DOHH2 (cell line): ENCODE results near the gene RNASE12.

ENCODE experiments used
- H3F3A ChIP-seq: fragments of 200-600 bp; sonication (generic), shearing (Covaris generic); 2 replicates; pipeline ENCODE4 v1.6.0; 2016; ENCODE audit warnings: antibody characterized with exemption, mild to moderate bottlenecking; ENCODE audit not compliant: control insufficient read depth, insufficient read depth
- H3K27ac ChIP-seq: fragments of 200-600 bp; sonication (generic); 2 replicates; pipeline ENCODE4 v1.5.1; 2014; ENCODE audit warnings: low read depth, mild to moderate bottlenecking, low read length, moderate library complexity
- H3K27me3 ChIP-seq: fragments of 200-600 bp; sonication (generic); 2 replicates; pipeline ENCODE4 v1.6.1; 2014; ENCODE audit warnings: mild to moderate bottlenecking, low read length, mixed read lengths; ENCODE audit not compliant: control insufficient read depth
- H3K36me3 ChIP-seq: fragments of 200-600 bp; sonication (generic); 2 replicates; pipeline ENCODE4 v1.6.1; 2014; ENCODE audit warnings: mild to moderate bottlenecking, low read length, moderate library complexity, mixed read lengths; ENCODE audit not compliant: control insufficient read depth
- H3K4me1 ChIP-seq: fragments of 200-600 bp; sonication (generic); 2 replicates; pipeline ENCODE4 v1.6.1; 2014; ENCODE audit warnings: mild to moderate bottlenecking, low read length, mixed read lengths; ENCODE audit not compliant: control insufficient read depth
- H3K4me2 ChIP-seq: fragments of 200-600 bp; sonication (generic); 2 replicates; pipeline ENCODE4 v1.6.0; 2014; ENCODE audit warnings: mild to moderate bottlenecking, low read length, moderate library complexity
- H3K4me3 ChIP-seq: fragments of 200-600 bp; sonication (generic); 2 replicates; pipeline ENCODE4 v1.5.1; 2014; ENCODE audit warnings: mild to moderate bottlenecking, low read length, mixed read lengths
- H3K79me2 ChIP-seq: fragments of 200-600 bp; sonication (generic); 2 replicates; pipeline ENCODE4 v1.6.1; 2014; ENCODE audit warnings: mild to moderate bottlenecking, low read length, mixed read lengths; ENCODE audit not compliant: control insufficient read depth
- H3K9me2 ChIP-seq: fragments of 200-600 bp; sonication (generic); replicated peaks from 2 replicates; pipeline ENCODE4 v1.6.1; 2014; ENCODE audit warnings: mild to moderate bottlenecking, low read length, mixed read lengths; ENCODE audit not compliant: control insufficient read depth
- H3K9me3 ChIP-seq: fragments of 200-600 bp; sonication (generic); 2 replicates; pipeline ENCODE4 v1.6.1; 2014; ENCODE audit warnings: antibody characterized with exemption, low read length, mixed read lengths; ENCODE audit not compliant: control insufficient read depth, insufficient read depth
- H4K20me1 ChIP-seq: fragments of 200-600 bp; sonication (generic); 2 replicates; pipeline ENCODE4 v1.6.0; 2014; ENCODE audit warnings: low read depth, mild to moderate bottlenecking, antibody characterized with exemption, low read length, moderate library complexity; ENCODE audit not compliant: control insufficient read depth, insufficient read depth
- EZH2phosphoT487 ChIP-seq: fragments of 200-600 bp; sonication (generic); IDR thresholded peaks from 2 replicates; pipeline ENCODE4 v1.6.1; 2017; ENCODE audit warnings: borderline replicate concordance, mild to moderate bottlenecking, antibody characterized with exemption, low read length, moderate library complexity, mixed read lengths
- TF ChIP-seq, protein P1 (sequence below): fragments of 200-600 bp; sonication (generic); IDR thresholded peaks from one replicate; pipeline ENCODE4 v1.5.1; 2014; ENCODE audit warnings: antibody characterized with exemption, mild to moderate bottlenecking, low read depth, low read length; ENCODE audit not compliant: poor library complexity, severe bottlenecking

Gene RNASE12

DNA sequence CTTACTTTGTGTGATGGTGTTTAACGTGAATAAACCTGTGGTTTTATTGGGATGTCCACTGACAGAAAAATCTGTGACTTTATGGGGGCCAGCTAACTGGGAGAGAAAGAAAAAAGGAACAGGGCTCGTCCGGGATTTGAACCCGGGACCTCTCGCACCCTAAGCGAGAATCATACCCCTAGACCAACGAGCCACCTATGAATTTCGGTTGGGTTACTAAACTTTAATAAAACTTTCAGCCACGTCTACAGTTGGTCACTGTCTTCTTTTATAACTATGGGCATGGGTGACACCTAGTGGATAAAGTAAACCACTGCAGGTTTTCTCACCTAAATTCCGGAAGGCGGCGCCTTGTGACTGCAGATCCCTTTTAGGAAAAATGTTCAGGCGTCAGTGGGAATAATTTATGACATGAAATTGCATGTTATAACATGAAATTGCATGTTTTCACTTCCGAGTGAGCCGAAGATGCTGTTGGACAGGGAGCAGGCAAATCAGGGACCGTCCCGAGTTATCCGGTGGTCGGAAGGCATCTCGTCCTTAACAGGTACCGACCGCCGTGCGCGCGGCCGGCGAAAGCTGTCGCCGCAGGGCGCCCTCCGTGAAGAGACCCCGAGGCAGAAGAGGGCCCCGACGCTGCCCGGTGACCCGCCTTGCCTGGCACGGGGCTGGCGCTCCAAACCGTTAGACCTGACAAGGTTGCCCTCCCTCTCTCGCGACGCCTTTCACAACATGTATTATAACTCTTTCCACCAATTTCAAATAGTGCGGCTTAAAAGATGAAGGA, 18.2 kb upstream of the RNASE12 start:
- no peaks in the 10 kb centered on the region for H3K79me2 ChIP-seq
- H3K9me3 ChIP-seq = no peaks in the 10 kb centered on the region
- H3F3A ChIP-seq = peaks cover 19% of the 10 kb centered on the region
- H3K27ac ChIP-seq = no peak overlapping the region
- H3K36me3 ChIP-seq = no peaks in the 10 kb centered on the region
- peaks cover 49% of the 10 kb centered on the region for H3K4me1 ChIP-seq
- peak overlapping the region; percentile 79 for H3K4me3 ChIP-seq
- no peak for TF ChIP-seq EZH2phosphoT487
- TF ChIP-seq, protein P1, sequence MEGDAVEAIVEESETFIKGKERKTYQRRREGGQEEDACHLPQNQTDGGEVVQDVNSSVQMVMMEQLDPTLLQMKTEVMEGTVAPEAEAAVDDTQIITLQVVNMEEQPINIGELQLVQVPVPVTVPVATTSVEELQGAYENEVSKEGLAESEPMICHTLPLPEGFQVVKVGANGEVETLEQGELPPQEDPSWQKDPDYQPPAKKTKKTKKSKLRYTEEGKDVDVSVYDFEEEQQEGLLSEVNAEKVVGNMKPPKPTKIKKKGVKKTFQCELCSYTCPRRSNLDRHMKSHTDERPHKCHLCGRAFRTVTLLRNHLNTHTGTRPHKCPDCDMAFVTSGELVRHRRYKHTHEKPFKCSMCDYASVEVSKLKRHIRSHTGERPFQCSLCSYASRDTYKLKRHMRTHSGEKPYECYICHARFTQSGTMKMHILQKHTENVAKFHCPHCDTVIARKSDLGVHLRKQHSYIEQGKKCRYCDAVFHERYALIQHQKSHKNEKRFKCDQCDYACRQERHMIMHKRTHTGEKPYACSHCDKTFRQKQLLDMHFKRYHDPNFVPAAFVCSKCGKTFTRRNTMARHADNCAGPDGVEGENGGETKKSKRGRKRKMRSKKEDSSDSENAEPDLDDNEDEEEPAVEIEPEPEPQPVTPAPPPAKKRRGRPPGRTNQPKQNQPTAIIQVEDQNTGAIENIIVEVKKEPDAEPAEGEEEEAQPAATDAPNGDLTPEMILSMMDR = peak; percentile 93
- peaks cover 25% of the 10 kb centered on the region for H3K27me3 ChIP-seq
- H3K9me2 ChIP-seq = no peaks in the 10 kb centered on the region
- H3K4me2 ChIP-seq = peak overlapping the region; percentile 76
- H4K20me1 ChIP-seq = 0 out of 2 replicates have a peak, but pooled peaks cover 4% of the 10 kb centered on the region

DNA sequence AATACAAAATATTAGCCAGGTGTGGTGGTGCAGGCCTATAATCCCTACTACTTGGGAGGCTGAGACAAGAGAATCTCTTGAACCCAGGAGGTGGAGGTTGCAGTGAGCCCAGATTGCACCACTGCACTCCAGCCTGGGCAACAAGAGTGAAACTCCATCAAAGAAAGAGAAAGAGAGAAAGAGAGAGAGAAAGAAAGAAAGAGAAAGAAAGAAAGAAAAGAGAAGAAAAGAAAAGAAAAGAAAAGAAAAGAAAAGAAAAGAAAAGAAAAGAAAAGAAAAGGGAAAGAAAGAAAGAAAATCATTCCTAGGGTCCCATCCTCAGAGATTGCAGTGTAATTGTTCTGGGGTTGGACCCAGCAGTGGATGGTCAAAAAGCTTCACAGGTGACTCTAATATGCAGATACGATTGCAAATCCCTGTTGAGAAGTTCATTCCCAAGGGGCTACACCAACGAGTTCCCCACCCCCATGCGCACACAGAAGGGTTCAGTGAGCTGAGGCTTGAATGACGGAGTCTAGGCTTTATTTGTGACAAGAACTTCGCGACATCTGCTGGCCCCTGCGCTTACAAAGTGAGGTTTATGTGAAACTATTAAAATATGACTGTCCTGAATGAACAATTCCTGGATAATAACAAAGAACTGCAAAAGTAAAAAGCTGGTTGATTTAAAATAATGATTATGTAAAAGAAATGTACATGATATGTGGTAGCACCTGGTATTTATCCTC, 17.4 kb upstream of the RNASE12 start:
- no peak for TF ChIP-seq EZH2phosphoT487
- TF ChIP-seq, protein P1 = no peak
- peaks cover 25% of the 10 kb centered on the region for H3K27me3 ChIP-seq
- peak overlapping the region; percentile 79 for H3K4me3 ChIP-seq
- no peaks in the 10 kb centered on the region for H3K79me2 ChIP-seq
- H3K4me2 ChIP-seq = peak overlapping the region; percentile 76
- H3K4me1 ChIP-seq = peaks cover 40% of the 10 kb centered on the region
- no peaks in the 10 kb centered on the region for H3K9me3 ChIP-seq
- no peak overlapping the region for H3K27ac ChIP-seq
- H3F3A ChIP-seq = peaks cover 19% of the 10 kb centered on the region
- H3K36me3 ChIP-seq = no peaks in the 10 kb centered on the region
- H3K9me2 ChIP-seq = no peaks in the 10 kb centered on the region
- H4K20me1 ChIP-seq = 0 out of 2 replicates have a peak, but pooled peaks cover 4% of the 10 kb centered on the region

- Histone ChIP-seq H3K9me2 (no peaks in the 10 kb centered on the region), H3K4me2 (no peak overlapping the region), H3K9me3 (no peaks in the 10 kb centered on the region), H3K79me2 (no peaks in the 10 kb centered on the region), H4K20me1 (no peaks in the 10 kb centered on the region), H3K36me3 (no peaks in the 10 kb centered on the region), H3K27ac (no peak overlapping the region), H3F3A (peaks cover 14% of the 10 kb centered on the region), H3K4me1 (peaks cover 32% of the 10 kb centered on the region), H3K4me3 (no peak overlapping the region), H3K27me3 (peaks cover 25% of the 10 kb centered on the region)
- TF ChIP-seq EZH2phosphoT487 = no peak
- TF ChIP-seq, protein P1 = no peak
Observed at GRCh38 chr14:20607617-20608016, 16.4 kb upstream of the RNASE12 start.
